Esophagus muscularis mucosa (tissue), 4 donors: ENCODE results near the gene SDHC.
"Not testable (repeated sequence)": the region's sequence is repeated elsewhere in the genome, so short reads cannot be mapped to it uniquely, and the experiment has no call there.

Experiments used
- EP300 ChIP-seq: sonication (generic); formaldehyde crosslinking; IDR thresholded peaks from one replicate; pipeline ENCODE4 v1.6.1; 2017; ENCODE audit warnings: antibody characterized with exemption
- POLR2A ChIP-seq: fragments of 450-650 bp; IDR thresholded peaks from one replicate; pipeline ENCODE4 v1.6.1; 2017; ENCODE audit warnings: antibody characterized with exemption, moderate library complexity, mild to moderate bottlenecking, low read depth
- POLR2AphosphoS5 ChIP-seq, 2 donors: sonication (generic); formaldehyde crosslinking; IDR thresholded peaks; one replicate each; pipeline ENCODE4 v1.6.1; 2017; ENCODE audit warnings: antibody characterized with exemption in 2 of 2
- TF ChIP-seq, protein P1 (sequence below), 3 experiments: fragments of 200-600 bp in 2 of 3; fragments of 450-650 bp in 1 of 3; sonication (generic) in 2 of 3; IDR thresholded peaks; one replicate each; pipeline ENCODE4 v1.5.1; 2017 to 2019; ENCODE audit warnings: antibody characterized with exemption in 3 of 3, mild to moderate bottlenecking in 2 of 3, moderate library complexity in 1 of 3

DNA sequence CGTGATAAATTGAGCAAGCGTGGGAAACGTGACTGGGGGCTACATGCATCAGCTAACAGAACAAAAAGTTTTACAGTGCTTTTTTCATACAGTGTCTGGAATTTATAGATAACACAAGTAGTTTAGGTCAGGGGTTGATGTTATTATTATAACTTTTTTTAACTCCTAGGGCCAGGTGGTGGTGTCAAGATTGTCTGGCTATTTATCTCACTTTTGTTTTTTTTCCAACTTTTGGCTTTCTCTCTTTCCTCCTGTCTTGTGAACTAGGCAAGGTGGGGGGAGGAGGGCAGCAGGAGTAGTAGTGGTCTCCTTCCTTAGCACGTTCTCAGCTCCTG lies 96.4 kb downstream of the SDHC start:
- TF ChIP-seq, protein P1, sequence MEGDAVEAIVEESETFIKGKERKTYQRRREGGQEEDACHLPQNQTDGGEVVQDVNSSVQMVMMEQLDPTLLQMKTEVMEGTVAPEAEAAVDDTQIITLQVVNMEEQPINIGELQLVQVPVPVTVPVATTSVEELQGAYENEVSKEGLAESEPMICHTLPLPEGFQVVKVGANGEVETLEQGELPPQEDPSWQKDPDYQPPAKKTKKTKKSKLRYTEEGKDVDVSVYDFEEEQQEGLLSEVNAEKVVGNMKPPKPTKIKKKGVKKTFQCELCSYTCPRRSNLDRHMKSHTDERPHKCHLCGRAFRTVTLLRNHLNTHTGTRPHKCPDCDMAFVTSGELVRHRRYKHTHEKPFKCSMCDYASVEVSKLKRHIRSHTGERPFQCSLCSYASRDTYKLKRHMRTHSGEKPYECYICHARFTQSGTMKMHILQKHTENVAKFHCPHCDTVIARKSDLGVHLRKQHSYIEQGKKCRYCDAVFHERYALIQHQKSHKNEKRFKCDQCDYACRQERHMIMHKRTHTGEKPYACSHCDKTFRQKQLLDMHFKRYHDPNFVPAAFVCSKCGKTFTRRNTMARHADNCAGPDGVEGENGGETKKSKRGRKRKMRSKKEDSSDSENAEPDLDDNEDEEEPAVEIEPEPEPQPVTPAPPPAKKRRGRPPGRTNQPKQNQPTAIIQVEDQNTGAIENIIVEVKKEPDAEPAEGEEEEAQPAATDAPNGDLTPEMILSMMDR (IDR thresholded peaks at IDR 0.05) = not testable (repeated sequence)
- TF ChIP-seq POLR2AphosphoS5 (IDR thresholded peaks at IDR 0.05); EP300; POLR2A: not testable (repeated sequence)
